Colon (tissue), 2 donors: ENCODE measurements around the gene CEMIP.
"Not testable (repeated sequence)": the region's sequence is repeated elsewhere in the genome, so short reads cannot be mapped to it uniquely, and the experiment has no call there.

Experiments used
- FAIRE-seq: peaks from 2 replicates; lab custom pipeline; 2012; peaks lifted over from hg19 to GRCh38; lab: Jason Lieb, UNC
- donor health status: control.
- donor health status: control.

Gene CEMIP

GRCh38 chr15:80955571-80956452 is 176.6 kb downstream of the CEMIP start:
- not testable (repeated sequence) for FAIRE-seq

- no peak for FAIRE-seq
Observed at GRCh38 chr15:80957556-80957955, 178.4 kb downstream of the CEMIP start.

- FAIRE-seq, result no peak
Observed at GRCh38 chr15:80957976-80958375, 178.8 kb downstream of the CEMIP start.

GRCh38 chr15:80958818-80959495 is 179.8 kb downstream of the CEMIP start:
- FAIRE-seq, result no peak

- FAIRE-seq, result not testable (repeated sequence)
Observed at GRCh38 chr15:80965454-80965853, 186.3 kb downstream of the CEMIP start.

- no peak for FAIRE-seq
Observed at GRCh38 chr15:80966431-80967197, 187.4 kb downstream of the CEMIP start.

GRCh38 chr15:80967451-80967850 is 188.3 kb downstream of the CEMIP start:
- no peak for FAIRE-seq

GRCh38 chr15:80967991-80968510 is 188.9 kb downstream of the CEMIP start:
- FAIRE-seq, result no peak

- FAIRE-seq, result no peak
Observed at GRCh38 chr15:80969316-80969715, 190.1 kb downstream of the CEMIP start.

- no peak for FAIRE-seq
Observed at GRCh38 chr15:80970018-80970657, 191.0 kb downstream of the CEMIP start.

GRCh38 chr15:80970658-80971057 is 191.5 kb downstream of the CEMIP start:
- FAIRE-seq, result no peak

- FAIRE-seq, result no peak
Observed at GRCh38 chr15:80971143-80971542, 192.0 kb downstream of the CEMIP start.

- FAIRE-seq, result no peak
Observed at GRCh38 chr15:80972276-80972675, 193.1 kb downstream of the CEMIP start.

GRCh38 chr15:80974914-80975313 is 195.7 kb downstream of the CEMIP start:
- FAIRE-seq, result no peak

- no peak for FAIRE-seq
Observed at GRCh38 chr15:80976851-80977250, 197.7 kb downstream of the CEMIP start.

GRCh38 chr15:80977627-80978036 is 198.5 kb downstream of the CEMIP start:
- FAIRE-seq, result no peak

- no peak for FAIRE-seq
Observed at GRCh38 chr15:80978685-80979329, 199.6 kb downstream of the CEMIP start.

- FAIRE-seq, result no peak
Observed at GRCh38 chr15:80979538-80980200, 200.5 kb downstream of the CEMIP start.

GRCh38 chr15:80982205-80982604 is 203.0 kb downstream of the CEMIP start:
- no peak for FAIRE-seq

- FAIRE-seq, result no peak
Observed at GRCh38 chr15:80982839-80983238, 203.7 kb downstream of the CEMIP start.

- no peak for FAIRE-seq
Observed at GRCh38 chr15:80984856-80985255, 205.7 kb downstream of the CEMIP start.
